ENCODE results near the gene MYMK.

GRCh38 chr9:133546287-133546680 lies 21.5 kb upstream of the MYMK start:
- TF ChIP-seq CTCF (IDR thresholded peaks at IDR 0.05; ENCODE audit: poor library complexity): no peak
- no peak for TF ChIP-seq EZH2 (IDR thresholded peaks at IDR 0.05; ENCODE audit: borderline replicate concordance)
- no peak for TF ChIP-seq EZH2phosphoT487 (IDR thresholded peaks at IDR 0.05; ENCODE audit: low read depth, severe bottlenecking, unreplicated experiment)

Measured in hepatocyte (in vitro differentiated cells).